ENCODE measurements around the gene LCMT1. TPM values are rescaled to one million over a fixed set of nuclear protein-coding genes. Genes with fewer than 3 reads are reported as not detected.
"Not testable (repeated sequence)": the region's sequence is repeated elsewhere in the genome, so short reads cannot be mapped to it uniquely, and the experiment has no call there.

The LCMT1 gene
- total RNA-seq, 2 donors from 2014 or later = 34.4 to 43.4 TPM

- Mint-ChIP-seq H3K27me3 (no peaks in the 10 kb centered on the region), H3K36me3 (ENCODE audit: low read depth) (peaks cover 11% of the 10 kb centered on the region)
These were observed 59.8 kb downstream of the LCMT1 start for GRCh38 chr16:25171390-25171789.

GRCh38 chr16:25172831-25173230 lies 61.3 kb downstream of the LCMT1 start:
- no peaks in the 10 kb centered on the region for H3K9me3 ChIP-seq (ENCODE audit: control insufficient read depth, low read length, poor library complexity, severe bottlenecking)
- H3K27me3 Mint-ChIP-seq = no peaks in the 10 kb centered on the region
- ATAC-seq (no peak), DNase-seq (no peak)
- peaks cover 6% of the 10 kb centered on the region for H3K36me3 Mint-ChIP-seq (ENCODE audit: low read depth)
- peaks cover 2% of the 10 kb centered on the region for H3K4me1 Mint-ChIP-seq
- H3K27ac Mint-ChIP-seq = no peak overlapping the region
- H3K4me3 Mint-ChIP-seq = no peak overlapping the region

More at GRCh38 chr16:25171390-25171789, 59.8 kb downstream of the LCMT1 start:
- Mint-ChIP-seq H3K4me1 (peaks cover 2% of the 10 kb centered on the region), H3K4me3 (no peak overlapping the region), H3K27ac (no peak overlapping the region)
- H3K9me3 ChIP-seq (ENCODE audit: control insufficient read depth, low read length, poor library complexity, severe bottlenecking) = no peaks in the 10 kb centered on the region
- no peak for DNase-seq
- no peak for ATAC-seq

GRCh38 chr16:25174285-25174684 lies 62.7 kb downstream of the LCMT1 start:
- peaks cover 12% of the 10 kb centered on the region for H3K36me3 Mint-ChIP-seq (ENCODE audit: low read depth)
- H3K27ac Mint-ChIP-seq = no peak overlapping the region
- ATAC-seq (no peak), DNase-seq (no peak)
- no peaks in the 10 kb centered on the region for H3K27me3 Mint-ChIP-seq
- H3K4me1 Mint-ChIP-seq = peaks cover 2% of the 10 kb centered on the region
- no peak overlapping the region for H3K4me3 Mint-ChIP-seq
- H3K9me3 ChIP-seq (ENCODE audit: control insufficient read depth, low read length, poor library complexity, severe bottlenecking) = no peaks in the 10 kb centered on the region

DNA sequence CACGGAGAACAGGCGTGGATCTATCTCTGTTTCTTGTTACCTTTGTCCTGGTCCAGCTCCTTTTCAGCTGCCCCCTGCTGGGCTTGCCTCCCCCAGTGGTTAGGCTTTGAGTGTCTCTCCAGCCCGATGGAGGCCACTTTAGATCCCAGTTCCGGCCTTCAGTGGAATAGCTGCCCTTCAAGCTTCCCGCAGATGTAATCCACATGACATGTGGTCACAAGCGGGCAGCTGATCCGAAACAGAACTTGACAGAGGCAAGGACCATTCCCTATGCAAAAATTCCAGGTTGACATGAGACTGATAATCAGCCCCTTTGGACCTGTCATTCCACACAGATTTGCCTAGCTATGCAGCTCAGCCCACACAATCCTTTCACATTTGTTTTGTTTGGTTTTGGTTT lies 64.6 kb downstream of the LCMT1 start:
- Mint-ChIP-seq H3K4me3 (no peak overlapping the region), H3K27me3 (no peaks in the 10 kb centered on the region), H3K4me1 (peaks cover 3% of the 10 kb centered on the region), H3K27ac (no peak overlapping the region), H3K36me3 (ENCODE audit: low read depth) (peaks cover 10% of the 10 kb centered on the region)
- H3K9me3 ChIP-seq (ENCODE audit: control insufficient read depth, low read length, poor library complexity, severe bottlenecking) = no peaks in the 10 kb centered on the region
- ATAC-seq (no peak), DNase-seq (no peak)

- peaks cover 10% of the 10 kb centered on the region for H3K36me3 Mint-ChIP-seq (ENCODE audit: low read depth)
These were observed 65.9 kb downstream of the LCMT1 start for GRCh38 chr16:25177512-25177830.

GRCh38 chr16:25177831-25178688 lies 66.5 kb downstream of the LCMT1 start:
- Mint-ChIP-seq H3K36me3 (ENCODE audit: low read depth) (peaks cover 10% of the 10 kb centered on the region), H3K4me1 (peaks cover 7% of the 10 kb centered on the region), H3K27me3 (no peaks in the 10 kb centered on the region), H3K27ac (no peak overlapping the region), H3K4me3 (no peak overlapping the region)
- ATAC-seq (no peak), DNase-seq (no peak)
- H3K9me3 ChIP-seq (ENCODE audit: control insufficient read depth, low read length, poor library complexity, severe bottlenecking) = no peaks in the 10 kb centered on the region

More at GRCh38 chr16:25177512-25177830, 65.9 kb downstream of the LCMT1 start:
- H3K4me3 Mint-ChIP-seq = no peak overlapping the region
- ATAC-seq (no peak), DNase-seq (no peak)
- H3K9me3 ChIP-seq (ENCODE audit: control insufficient read depth, low read length, poor library complexity, severe bottlenecking) = no peaks in the 10 kb centered on the region
- no peak overlapping the region for H3K27ac Mint-ChIP-seq
- H3K27me3 Mint-ChIP-seq = no peaks in the 10 kb centered on the region
- H3K4me1 Mint-ChIP-seq = peaks cover 7% of the 10 kb centered on the region

DNA sequence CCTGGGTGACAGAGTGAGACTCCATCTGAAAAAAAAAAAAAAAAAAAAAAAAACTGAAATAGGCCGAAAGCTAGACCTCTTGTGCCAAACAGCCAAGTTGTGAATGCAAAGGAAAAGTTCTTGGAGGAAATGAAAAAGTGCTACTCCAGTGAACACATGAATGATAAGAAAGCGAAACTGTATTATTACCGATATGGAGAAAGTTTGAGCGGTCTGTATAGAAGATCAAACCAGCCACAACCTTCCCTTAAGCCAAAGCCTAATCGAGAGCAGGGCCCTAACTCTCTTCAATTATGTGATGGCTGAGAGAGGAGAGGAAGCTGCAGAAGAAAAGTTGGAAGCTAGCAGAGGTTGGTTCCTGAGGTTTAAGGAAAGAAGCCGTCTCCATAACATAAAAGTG lies 69.7 kb downstream of the LCMT1 start:
- not testable (repeated sequence) for H3K9me3 ChIP-seq (ENCODE audit: control insufficient read depth, low read length, poor library complexity, severe bottlenecking); H3K4me1 Mint-ChIP-seq; ATAC-seq; H3K36me3 Mint-ChIP-seq (ENCODE audit: low read depth); H3K27me3 Mint-ChIP-seq; DNase-seq
- Mint-ChIP-seq H3K4me3 (peak overlapping the region; percentile 56), H3K27ac (peak overlapping the region; percentile 39)

DNA sequence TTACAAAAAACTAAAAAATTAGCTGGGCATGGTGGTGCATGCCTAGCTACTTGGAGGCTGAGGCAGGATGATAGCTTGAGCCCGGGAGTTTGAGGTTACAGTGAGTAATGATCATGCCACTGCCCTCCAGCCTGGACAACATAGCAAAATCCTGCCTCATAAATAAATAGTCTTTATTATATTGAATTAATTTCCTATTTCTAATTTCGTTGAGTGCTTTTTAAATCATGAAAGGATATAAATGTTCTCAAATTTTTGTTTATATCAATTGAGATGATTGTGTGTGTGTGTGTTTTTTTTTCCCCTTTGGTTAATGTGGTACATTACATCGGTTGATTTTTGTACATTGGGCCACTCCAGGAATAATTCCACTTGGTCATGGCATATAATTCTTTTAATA lies 73.2 kb downstream of the LCMT1 start:
- H3K27me3 Mint-ChIP-seq = no peaks in the 10 kb centered on the region
- peaks cover 2% of the 10 kb centered on the region for H3K36me3 Mint-ChIP-seq (ENCODE audit: low read depth)
- peaks cover 7% of the 10 kb centered on the region for H3K4me1 Mint-ChIP-seq
- H3K27ac Mint-ChIP-seq = no peak overlapping the region
- no peak for DNase-seq
- no peaks in the 10 kb centered on the region for H3K9me3 ChIP-seq (ENCODE audit: control insufficient read depth, low read length, poor library complexity, severe bottlenecking)
- ATAC-seq = no peak
- H3K4me3 Mint-ChIP-seq = no peak overlapping the region

DNA sequence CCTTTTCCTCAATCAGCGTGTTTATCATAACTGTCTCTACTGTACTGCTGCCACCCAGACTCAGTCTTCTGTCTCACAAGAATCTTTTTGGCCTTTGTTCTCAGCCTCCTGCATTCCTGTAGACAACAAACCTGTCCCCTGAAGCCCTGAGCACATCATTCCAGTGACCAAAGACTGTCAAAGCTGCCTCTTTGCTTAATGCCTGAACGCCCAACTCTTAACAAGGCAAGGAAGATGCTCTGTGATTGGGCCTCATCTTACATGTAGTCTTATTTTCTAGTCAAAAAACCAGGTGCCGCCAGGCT lies 75.9 kb downstream of the LCMT1 start:
- Mint-ChIP-seq H3K4me3 (no peak overlapping the region), H3K27me3 (no peaks in the 10 kb centered on the region), H3K27ac (no peak overlapping the region), H3K36me3 (ENCODE audit: low read depth) (no peaks in the 10 kb centered on the region), H3K4me1 (no peaks in the 10 kb centered on the region)
- ATAC-seq (no peak), DNase-seq (no peak)
- no peaks in the 10 kb centered on the region for H3K9me3 ChIP-seq (ENCODE audit: control insufficient read depth, low read length, poor library complexity, severe bottlenecking)

DNA sequence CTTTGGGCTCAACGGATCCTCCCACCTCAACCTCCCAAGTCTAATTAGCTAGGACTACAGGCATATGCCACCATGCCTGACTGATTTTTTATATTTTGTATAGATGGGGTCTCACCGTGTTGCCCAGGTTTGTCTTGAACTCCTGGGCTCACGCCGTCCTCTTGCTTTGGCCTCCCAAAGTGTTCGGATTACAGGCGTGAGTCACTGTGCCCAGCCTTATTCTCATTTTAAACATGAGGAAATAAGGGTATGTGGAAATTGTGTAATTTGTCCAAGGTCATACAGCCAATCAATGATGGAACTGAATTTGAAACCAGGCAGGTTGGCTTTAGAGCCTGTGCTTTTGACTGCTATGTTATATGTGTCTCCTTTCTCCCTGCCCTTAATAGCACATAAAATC lies 77.8 kb downstream of the LCMT1 start:
- ATAC-seq (no peak), DNase-seq (no peak)
- Mint-ChIP-seq H3K36me3 (ENCODE audit: low read depth) (no peaks in the 10 kb centered on the region), H3K4me3 (no peak overlapping the region), H3K27ac (no peak overlapping the region), H3K4me1 (no peaks in the 10 kb centered on the region), H3K27me3 (no peaks in the 10 kb centered on the region)
- H3K9me3 ChIP-seq (ENCODE audit: control insufficient read depth, low read length, poor library complexity, severe bottlenecking) = no peaks in the 10 kb centered on the region

GRCh38 chr16:25192096-25192495 lies 80.6 kb downstream of the LCMT1 start:
- DNase-seq (no peak), ATAC-seq (no peak)
- H3K27ac Mint-ChIP-seq = no peak overlapping the region
- H3K27me3 Mint-ChIP-seq = no peaks in the 10 kb centered on the region
- no peaks in the 10 kb centered on the region for H3K9me3 ChIP-seq (ENCODE audit: control insufficient read depth, low read length, poor library complexity, severe bottlenecking)
- H3K4me1 Mint-ChIP-seq = no peaks in the 10 kb centered on the region
- no peaks in the 10 kb centered on the region for H3K36me3 Mint-ChIP-seq (ENCODE audit: low read depth)
- H3K4me3 Mint-ChIP-seq = no peak overlapping the region

GRCh38 chr16:25194273-25194878 lies 82.8 kb downstream of the LCMT1 start:
- H3K27me3 Mint-ChIP-seq = no peaks in the 10 kb centered on the region

GRCh38 chr16:25198021-25198420 lies 86.5 kb downstream of the LCMT1 start:
- no peaks in the 10 kb centered on the region for H3K9me3 ChIP-seq (ENCODE audit: control insufficient read depth, low read length, poor library complexity, severe bottlenecking)
- no peaks in the 10 kb centered on the region for H3K4me1 Mint-ChIP-seq
- DNase-seq (no peak), ATAC-seq (no peak)
- no peaks in the 10 kb centered on the region for H3K27me3 Mint-ChIP-seq
- no peaks in the 10 kb centered on the region for H3K36me3 Mint-ChIP-seq (ENCODE audit: low read depth)
- H3K4me3 Mint-ChIP-seq = no peak overlapping the region
- no peak overlapping the region for H3K27ac Mint-ChIP-seq

More at GRCh38 chr16:25194273-25194878, 82.8 kb downstream of the LCMT1 start:
- ATAC-seq (no peak), DNase-seq (no peak)
- Mint-ChIP-seq H3K36me3 (ENCODE audit: low read depth) (no peaks in the 10 kb centered on the region), H3K4me1 (no peaks in the 10 kb centered on the region), H3K27ac (no peak overlapping the region), H3K4me3 (no peak overlapping the region)
- no peaks in the 10 kb centered on the region for H3K9me3 ChIP-seq (ENCODE audit: control insufficient read depth, low read length, poor library complexity, severe bottlenecking)

DNA sequence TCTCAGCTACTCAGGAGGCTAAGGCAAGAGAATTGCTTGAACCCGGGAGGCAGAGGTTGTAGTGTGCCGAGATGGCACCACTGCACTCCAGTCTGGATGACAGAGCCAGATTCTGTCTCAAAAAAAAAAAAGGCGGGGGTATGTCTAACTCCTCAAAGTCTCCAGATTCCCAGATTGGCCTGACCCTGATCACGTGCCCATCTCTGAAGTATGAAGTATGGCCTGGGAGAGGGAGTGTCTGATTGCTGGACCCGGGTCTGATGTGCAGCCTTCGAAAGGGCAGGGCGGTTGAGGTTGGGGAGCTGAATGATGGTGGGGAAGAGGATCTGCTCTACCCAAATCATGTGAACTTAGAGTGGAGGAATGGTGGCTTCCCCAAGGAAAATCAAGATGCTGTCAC lies 87.9 kb downstream of the LCMT1 start:
- H3K9me3 ChIP-seq (ENCODE audit: control insufficient read depth, low read length, poor library complexity, severe bottlenecking) = no peaks in the 10 kb centered on the region
- no peak for ATAC-seq
- no peaks in the 10 kb centered on the region for H3K4me1 Mint-ChIP-seq
- no peaks in the 10 kb centered on the region for H3K36me3 Mint-ChIP-seq (ENCODE audit: low read depth)
- H3K4me3 Mint-ChIP-seq = no peak overlapping the region
- no peak overlapping the region for H3K27ac Mint-ChIP-seq
- no peak for DNase-seq
- no peaks in the 10 kb centered on the region for H3K27me3 Mint-ChIP-seq
